Activated CD8-positive, alpha-beta T cell treated with anti-CD3 and anti-CD28 coated beads for 36 hours (primary cell): ENCODE data around the gene BCAR3. TPM values are rescaled to one million over a fixed set of nuclear protein-coding genes. Genes with fewer than 3 reads are reported as not detected.

Experiments used
- ATAC-seq: fragments of 200-7000 bp; cut with Tn5 transposase; one replicate; pipeline ENCODE4 v1.10.0; 2021; ENCODE audit warnings: mild to moderate bottlenecking, moderate library complexity
- CTCF ChIA-PET: fragments of 350-600 bp; sonication (Branson Sonifier 250); formaldehyde crosslinking; loops from one replicate; lab custom pipeline; 2021; ENCODE audit warnings: antibody characterized with exemption; lab: Charles Lee
- POLR2A ChIA-PET: fragments of 350-600 bp; sonication (Branson Sonifier 250); formaldehyde crosslinking; loops from one replicate; lab custom pipeline; 2021; ENCODE audit warnings: antibody characterized with exemption; lab: Charles Lee
- DNase-seq: peaks from one replicate; pipeline ENCODE4 v3.0.0-alpha.2; 2020
- H3K27ac Mint-ChIP-seq: one replicate; pipeline ENCODE4 v1.8.0; 2021; ENCODE audit warnings: mild to moderate bottlenecking, mixed read lengths
- H3K27me3 Mint-ChIP-seq: one replicate; pipeline ENCODE4 v1.8.0; 2021; ENCODE audit warnings: mixed read lengths
- H3K36me3 Mint-ChIP-seq: one replicate; pipeline ENCODE4 v1.8.0; 2021; ENCODE audit warnings: low read depth, mixed read lengths
- H3K4me1 Mint-ChIP-seq: one replicate; pipeline ENCODE4 v1.8.0; 2021; ENCODE audit warnings: low read depth, mixed read lengths
- H3K4me3 Mint-ChIP-seq: one replicate; pipeline ENCODE4 v1.8.0; 2021; ENCODE audit warnings: mild to moderate bottlenecking, moderate library complexity, mixed read lengths
- H3K9me3 Mint-ChIP-seq: one replicate; pipeline ENCODE4 v1.8.0; 2021; ENCODE audit warnings: mixed read lengths
- intact Hi-C: fragments of 100-400 bp; cut with micrococcal nuclease; formaldehyde crosslinking; loops from one replicate; pipeline ENCODE4 v1.10.0; 2022
- total RNA-seq, 2 experiments: library from RNA; stranded (reverse); gene quantifications; one replicate each; pipeline ENCODE4 v1.2.3, GENCODE V29; 2021
- TF ChIP-seq, protein P1 (sequence below): fragments of 200-600 bp; IDR thresholded peaks from one replicate; pipeline ENCODE4 v1.8.0; 2022; ENCODE audit warnings: antibody characterized with exemption, mild to moderate bottlenecking

Gene BCAR3
- total RNA-seq, 2 experiments from 2014 or later, result 0.51 to 0.70 TPM

DNA sequence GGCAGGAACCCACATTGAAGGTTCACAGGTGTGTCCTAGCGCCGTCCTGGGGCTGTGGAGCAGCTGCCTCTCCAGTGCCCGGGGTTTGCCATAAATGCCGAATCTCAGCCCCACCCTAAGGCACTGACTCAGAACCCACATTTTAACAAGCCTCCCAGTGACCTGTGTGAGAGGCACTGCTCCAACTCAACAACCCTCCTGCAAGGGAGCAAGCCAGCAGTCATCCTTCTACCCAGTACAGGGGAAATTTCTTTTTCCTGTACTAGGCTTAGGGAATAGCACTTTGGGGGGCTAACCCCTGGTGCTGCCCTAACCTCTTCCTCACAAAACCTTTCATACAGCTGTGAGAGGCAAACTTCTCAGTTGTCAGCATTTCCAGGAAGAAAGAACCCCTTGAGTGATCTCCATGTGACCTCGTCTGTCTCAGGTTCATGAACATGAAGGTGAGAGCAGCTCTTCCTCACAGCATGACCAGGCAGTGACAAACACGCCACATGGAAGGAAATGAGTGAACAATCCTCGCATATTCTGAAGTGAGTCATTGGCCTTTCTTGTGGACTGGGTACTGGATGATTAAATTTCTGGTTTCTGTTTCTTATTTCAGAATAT lies 11.4 kb upstream of the BCAR3 start:
- H3K4me3 Mint-ChIP-seq, result no peak overlapping the region
- peak overlapping the region; percentile 44 for H3K27ac Mint-ChIP-seq
- no peaks in the 10 kb centered on the region for H3K9me3 Mint-ChIP-seq
- H3K36me3 Mint-ChIP-seq, result no peaks in the 10 kb centered on the region
- intact Hi-C loops, result no loop called here
- ATAC-seq, result peak; percentile 94
- H3K27me3 Mint-ChIP-seq, result peaks cover 8% of the 10 kb centered on the region
- peak; percentile 79 for DNase-seq
- POLR2A ChIA-PET, result interaction anchor here (0.5 to 1.2 kb wide), 2 partner anchors 14 to 1432 kb away, joined by 3 read pairs; no protein-coding TSS in a partner anchor
- CTCF ChIA-PET, result interaction anchor here (0.5 to 2.1 kb wide), 8 partner anchors 11 to 389 kb away, joined by 3 to 5 read pairs (median 4); partner anchors contain the start of gene BCAR3
- H3K4me1 Mint-ChIP-seq, result peaks cover 19% of the 10 kb centered on the region
- TF ChIP-seq, protein P1, sequence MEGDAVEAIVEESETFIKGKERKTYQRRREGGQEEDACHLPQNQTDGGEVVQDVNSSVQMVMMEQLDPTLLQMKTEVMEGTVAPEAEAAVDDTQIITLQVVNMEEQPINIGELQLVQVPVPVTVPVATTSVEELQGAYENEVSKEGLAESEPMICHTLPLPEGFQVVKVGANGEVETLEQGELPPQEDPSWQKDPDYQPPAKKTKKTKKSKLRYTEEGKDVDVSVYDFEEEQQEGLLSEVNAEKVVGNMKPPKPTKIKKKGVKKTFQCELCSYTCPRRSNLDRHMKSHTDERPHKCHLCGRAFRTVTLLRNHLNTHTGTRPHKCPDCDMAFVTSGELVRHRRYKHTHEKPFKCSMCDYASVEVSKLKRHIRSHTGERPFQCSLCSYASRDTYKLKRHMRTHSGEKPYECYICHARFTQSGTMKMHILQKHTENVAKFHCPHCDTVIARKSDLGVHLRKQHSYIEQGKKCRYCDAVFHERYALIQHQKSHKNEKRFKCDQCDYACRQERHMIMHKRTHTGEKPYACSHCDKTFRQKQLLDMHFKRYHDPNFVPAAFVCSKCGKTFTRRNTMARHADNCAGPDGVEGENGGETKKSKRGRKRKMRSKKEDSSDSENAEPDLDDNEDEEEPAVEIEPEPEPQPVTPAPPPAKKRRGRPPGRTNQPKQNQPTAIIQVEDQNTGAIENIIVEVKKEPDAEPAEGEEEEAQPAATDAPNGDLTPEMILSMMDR, result no peak

DNA sequence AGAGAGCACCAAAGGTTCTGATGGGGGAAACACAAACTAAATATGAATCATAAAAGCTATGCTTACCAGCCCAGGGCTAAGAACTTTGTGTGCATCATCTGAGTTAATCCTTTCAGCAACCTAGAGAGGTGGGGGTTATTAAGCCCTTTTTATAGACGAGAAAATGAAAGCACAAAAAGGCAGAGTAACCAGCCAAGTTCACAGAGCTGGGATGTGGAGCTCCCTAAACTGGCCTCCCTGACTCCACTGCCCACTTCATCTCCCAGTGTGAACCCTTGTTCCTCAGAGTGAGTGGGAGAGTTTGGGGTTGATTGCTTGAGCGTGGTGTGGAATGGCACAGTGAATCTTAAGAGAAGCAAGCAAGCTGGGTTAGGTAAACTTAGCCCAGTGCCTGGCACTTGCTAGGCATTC lies 10.8 kb upstream of the BCAR3 start:
- no peak for ATAC-seq
- peak overlapping the region; percentile 44 for H3K27ac Mint-ChIP-seq
- peaks cover 19% of the 10 kb centered on the region for H3K4me1 Mint-ChIP-seq
- ChIA-PET CTCF (interaction anchor here (0.5 to 2.1 kb wide), 5 partner anchors 11 to 389 kb away, joined by 3 to 5 read pairs (median 4); partner anchors contain the start of gene BCAR3), POLR2A (interaction anchor here (0.5 to 0.7 kb wide), 2 partner anchors 68 to 1431 kb away, joined by 3 read pairs; no protein-coding TSS in a partner anchor)
- TF ChIP-seq, protein P1, result no peak
- H3K4me3 Mint-ChIP-seq, result no peak overlapping the region
- H3K27me3 Mint-ChIP-seq, result peaks cover 8% of the 10 kb centered on the region
- DNase-seq, result no peak
- intact Hi-C loops, result no loop called here
- H3K36me3 Mint-ChIP-seq, result no peaks in the 10 kb centered on the region
- H3K9me3 Mint-ChIP-seq, result no peaks in the 10 kb centered on the region

DNA sequence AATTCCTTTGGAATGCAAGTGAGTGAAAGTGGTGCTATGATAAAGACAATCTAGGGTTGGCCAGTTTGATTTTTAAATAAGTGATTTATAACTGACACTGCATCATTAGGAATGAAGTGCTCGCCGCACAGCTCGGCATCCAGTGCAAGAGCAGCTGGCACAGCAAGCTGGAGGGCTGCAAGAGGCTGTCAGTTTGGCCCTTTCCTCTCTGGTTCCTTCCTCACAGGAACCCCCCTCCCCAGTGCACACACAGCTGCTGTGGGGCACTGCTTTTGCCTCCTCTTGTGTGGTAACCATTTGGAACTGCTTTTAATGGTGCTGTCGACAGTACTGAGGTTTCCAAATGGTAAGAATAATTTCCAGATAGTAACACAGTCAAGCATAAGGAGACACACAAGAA lies 10.4 kb upstream of the BCAR3 start:
- TF ChIP-seq, protein P1, result no peak
- H3K9me3 Mint-ChIP-seq, result no peaks in the 10 kb centered on the region
- no peak overlapping the region for H3K4me3 Mint-ChIP-seq
- ChIA-PET CTCF (no interaction called here), POLR2A (interaction anchor here (0.7 kb wide), 2 partner anchors 17 to 68 kb away, joined by 3 to 4 read pairs; no protein-coding TSS in a partner anchor)
- no peak overlapping the region for H3K27ac Mint-ChIP-seq
- no peaks in the 10 kb centered on the region for H3K36me3 Mint-ChIP-seq
- H3K27me3 Mint-ChIP-seq, result peaks cover 8% of the 10 kb centered on the region
- no peak for ATAC-seq
- intact Hi-C loops, result no loop called here
- H3K4me1 Mint-ChIP-seq, result peaks cover 19% of the 10 kb centered on the region
- DNase-seq, result no peak

DNA sequence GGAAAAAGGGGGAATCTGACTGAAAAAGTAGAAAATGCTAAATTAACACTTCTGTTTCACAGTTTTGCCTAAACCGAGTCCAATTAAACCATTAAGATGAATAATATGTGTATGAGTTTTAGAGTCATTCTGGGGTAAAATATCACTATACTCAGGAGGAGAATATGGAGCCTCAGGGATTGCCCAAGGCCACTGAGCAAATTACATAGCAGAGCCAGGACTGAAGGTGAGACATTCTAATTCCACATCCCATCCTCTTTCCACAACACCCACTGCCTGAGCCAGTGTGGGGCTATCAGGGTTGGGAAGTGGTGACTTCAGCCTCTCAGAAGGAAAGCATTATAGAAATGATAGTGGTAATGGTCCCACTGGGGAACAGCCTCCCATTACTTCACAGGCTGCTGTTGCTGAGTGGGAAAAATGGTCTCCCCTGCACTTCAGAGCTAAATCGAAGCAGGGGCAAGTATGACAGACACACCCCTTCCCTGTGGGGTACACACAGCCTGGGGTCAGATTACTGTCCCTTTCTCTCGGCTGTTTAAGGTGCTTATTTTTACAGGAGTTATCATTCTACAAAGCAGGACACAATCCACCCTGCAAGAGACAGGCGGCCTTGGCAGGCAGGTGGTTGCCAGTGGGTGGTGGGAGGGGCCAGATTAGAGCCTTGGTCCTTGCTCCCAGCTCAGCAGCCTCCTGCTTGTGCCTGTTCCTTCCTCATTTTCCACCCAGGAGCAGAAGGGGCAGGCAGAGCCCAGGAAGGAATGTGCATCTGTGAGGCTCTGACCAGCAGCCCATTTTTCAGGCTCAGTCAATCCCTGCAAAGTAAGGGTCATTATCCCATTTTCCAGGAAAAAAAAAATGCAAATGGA lies 9.5 kb upstream of the BCAR3 start:
- ChIA-PET CTCF (no interaction called here), POLR2A (interaction anchor here (0.7 kb wide), 1 partner anchor 16 kb away, joined by 4 read pairs; no protein-coding TSS in a partner anchor)
- ATAC-seq (no peak), DNase-seq (no peak)
- Mint-ChIP-seq H3K4me3 (no peak overlapping the region), H3K9me3 (no peaks in the 10 kb centered on the region), H3K27me3 (peaks cover 8% of the 10 kb centered on the region), H3K27ac (no peak overlapping the region), H3K36me3 (no peaks in the 10 kb centered on the region), H3K4me1 (peaks cover 19% of the 10 kb centered on the region)
- TF ChIP-seq, protein P1, result no peak
- intact Hi-C loops, result no loop called here
